GM21723 (cell line): Measurements from ENCODE around the gene AKAP1.

ENCODE experiments used
- ATAC-seq: cut with Tn5 transposase; IDR thresholded peaks from one replicate; pipeline ENCODE4 v1.9.1; 2021; ENCODE audit warnings: mild to moderate bottlenecking, moderate library complexity; ENCODE audit not compliant: unreplicated experiment

AKAP1 gene

DNA sequence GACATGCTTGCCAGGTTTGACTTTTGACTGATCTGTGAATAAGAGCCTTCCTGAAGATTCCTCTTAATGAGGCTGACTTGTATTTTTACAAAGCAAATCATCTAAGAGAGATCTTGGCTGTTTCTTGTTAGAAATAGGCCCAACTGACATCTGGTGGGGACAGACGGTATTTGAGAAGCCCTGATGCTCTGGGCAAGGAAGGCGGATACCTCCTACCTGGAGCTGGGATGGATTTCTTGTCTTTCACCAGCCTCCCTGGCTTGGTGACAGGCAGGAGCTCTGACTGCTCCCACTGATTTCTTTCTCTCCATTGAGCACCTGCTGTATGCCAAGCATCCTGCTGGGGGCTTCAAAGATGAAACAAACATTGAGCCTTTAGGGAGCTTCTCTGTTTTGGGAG is 40.4 kb downstream of the AKAP1 start:
- ATAC-seq = no peak

DNA sequence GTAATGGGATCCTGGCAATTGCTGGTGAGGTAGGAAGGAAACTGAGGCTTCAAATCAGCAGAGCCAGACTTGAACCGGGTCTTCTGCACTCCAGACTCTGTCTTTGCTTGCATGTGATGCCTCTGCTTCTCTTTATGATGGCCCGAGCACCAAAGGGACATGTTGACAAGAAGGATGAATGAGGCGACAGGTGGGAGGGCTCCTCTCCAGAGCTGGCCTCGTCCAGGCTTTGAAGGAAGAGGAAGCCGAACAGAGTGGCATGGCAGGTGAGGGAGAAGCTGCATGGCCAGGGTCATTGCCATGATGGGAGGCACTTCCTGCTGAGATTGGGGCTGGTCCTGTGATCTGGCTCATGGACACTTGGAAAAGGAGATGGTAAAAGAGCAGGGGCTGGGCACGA is 40.8 kb downstream of the AKAP1 start:
- ATAC-seq = no peak

DNA sequence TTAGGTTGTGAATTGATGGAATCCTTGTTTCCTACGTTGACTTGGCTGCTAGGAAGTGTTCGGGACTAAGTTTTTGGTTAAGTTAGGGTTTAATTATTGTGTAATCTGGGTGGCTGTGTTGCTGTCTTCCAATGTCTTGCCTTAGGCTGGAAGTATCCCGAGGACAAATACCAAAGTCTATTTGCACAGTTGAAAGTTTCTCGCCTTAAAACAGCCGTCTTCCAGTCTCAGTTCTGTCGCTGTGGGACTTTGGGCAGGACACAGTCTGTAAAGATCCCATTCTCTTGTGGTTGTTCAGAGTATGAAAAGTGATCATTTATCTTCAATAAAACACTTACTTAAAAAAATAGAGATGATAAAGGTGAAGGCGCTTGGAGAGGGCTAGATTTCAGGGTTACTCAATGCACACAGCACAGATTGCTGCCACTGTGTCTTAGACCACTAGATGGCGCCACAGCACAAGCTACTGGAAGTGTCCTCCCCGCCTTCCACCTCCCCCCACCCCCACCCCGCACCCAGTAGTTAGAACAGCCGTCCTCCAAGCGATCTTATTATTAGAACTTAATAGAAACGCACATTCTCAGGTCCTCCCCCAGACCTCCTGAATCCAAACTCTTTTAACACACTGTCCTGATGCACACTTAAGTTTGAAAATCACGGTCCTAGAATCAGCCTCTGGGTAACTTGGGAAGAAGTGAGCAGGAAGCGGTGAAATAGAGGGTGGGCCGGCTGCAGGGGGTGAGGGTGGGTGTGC is 45.8 kb downstream of the AKAP1 start:
- ATAC-seq = peak; percentile 69

DNA sequence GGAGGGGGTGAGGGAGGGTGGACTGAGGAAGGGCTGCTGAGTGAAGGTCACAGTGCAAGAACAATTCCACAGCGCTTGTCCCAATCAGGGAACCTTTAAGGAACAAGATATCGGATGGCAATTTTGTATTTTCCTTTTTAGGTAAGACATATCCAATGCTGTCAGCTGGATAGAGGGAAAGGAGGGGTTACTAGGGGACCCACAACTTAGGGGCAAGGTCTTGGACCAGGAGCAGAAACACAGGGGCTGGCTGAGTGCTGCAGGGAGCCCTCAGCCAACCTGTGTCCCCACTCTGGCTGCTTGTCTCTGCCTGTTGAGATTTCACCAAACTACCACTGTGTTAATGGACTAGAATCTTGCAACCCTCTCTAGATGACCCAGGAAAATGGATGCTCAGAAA is 47.6 kb downstream of the AKAP1 start:
- no peak for ATAC-seq

DNA sequence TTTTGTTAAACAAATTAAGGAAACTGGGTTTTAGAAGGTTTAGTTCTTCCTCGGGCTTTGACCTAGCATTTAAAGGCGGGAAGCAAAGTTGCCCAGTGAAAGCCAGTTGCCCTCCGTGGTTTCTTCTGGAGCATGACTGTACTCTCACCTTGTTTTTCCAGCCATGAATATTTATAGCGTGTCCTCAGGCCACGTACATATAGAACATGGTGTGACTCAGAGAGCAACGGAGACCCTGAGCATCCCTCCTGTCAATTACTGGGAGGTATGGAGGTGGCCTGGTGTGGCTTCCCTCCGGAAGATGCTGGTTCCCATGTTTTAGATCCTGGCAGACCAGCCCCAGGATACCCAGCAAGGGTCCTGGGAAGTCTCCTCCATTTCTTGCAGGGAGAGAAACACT is 48.4 kb downstream of the AKAP1 start:
- no peak for ATAC-seq

DNA sequence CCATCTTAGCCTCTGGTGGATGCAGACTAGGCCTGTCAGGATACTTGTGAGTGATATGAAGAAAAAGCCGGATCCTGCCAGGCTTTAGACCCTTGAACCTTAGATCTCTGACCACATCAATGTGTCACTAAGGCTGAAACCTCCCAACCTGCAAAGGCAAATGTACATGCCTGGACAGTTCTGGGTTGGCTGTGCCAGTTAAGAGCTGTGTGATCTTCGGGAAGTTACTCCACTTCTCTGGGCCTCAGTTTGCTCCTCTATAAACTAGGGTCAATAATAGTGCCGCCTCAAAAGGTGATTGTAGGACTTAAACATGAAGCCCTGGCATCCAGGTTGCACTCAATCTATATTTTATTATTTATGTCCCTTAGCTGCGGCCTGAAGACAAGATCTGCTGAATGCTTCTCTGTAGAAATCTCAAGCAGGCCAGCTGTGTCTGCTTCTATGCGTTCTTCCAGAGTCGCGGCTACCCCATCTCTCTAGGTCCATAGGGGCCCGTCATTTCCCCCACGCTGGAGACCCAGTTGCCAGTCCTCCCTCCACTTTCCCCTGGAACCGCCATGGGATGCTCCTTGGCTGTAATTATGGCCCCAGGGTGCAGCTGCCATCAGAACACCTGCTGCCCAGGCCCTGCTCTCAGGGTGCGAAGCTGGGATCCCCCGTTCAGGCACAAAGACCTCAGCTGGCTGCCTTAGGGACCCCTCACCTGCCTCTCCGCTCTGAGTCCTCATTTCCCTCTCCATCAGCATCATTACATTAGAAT is 50.2 kb downstream of the AKAP1 start:
- ATAC-seq = no peak

DNA sequence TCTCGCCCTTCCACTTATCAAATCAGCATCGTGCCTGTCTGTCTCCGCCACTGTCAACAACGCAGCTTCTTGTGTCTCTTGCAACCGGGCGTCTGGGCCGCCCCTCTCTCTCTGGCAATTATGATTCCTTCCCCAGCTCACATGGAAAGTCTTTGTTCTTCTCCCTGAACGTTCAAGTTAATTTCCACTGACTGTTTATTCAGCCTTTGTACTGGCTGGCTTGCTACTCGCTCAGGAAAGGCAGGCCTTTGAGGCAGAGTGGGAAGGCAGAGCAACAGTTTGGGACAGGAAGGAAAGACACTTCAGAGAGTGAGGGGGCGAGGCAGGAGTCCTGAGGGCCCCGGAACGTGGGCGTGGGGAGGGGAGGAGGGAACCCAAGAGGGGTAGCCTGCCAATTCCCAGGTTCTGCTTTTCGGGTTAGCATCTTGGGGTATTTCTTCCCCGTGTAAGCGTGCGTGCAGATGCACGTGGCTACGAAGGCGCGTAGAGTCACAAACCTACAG is 50.8 kb downstream of the AKAP1 start:
- ATAC-seq = no peak

DNA sequence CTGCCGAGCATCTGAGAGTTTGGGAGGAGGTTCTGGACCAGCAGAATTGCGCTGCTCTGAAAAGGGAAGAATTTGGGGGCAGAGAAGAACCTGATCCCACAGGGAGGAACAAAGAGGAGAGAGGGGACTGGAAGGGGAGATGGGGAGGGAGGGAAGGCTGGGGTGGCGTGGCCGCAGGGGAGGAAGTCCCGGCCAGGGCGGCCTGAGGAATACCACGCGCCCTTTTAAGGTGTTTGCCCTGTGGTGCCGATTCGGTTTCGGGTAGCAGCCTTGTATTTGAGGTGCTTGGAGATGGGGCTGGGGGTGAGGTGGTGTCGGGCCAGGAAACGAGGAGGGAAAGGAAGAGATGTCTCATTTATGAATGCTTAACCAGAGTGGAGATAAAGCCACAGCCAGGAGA is 51.3 kb downstream of the AKAP1 start:
- no peak for ATAC-seq

DNA sequence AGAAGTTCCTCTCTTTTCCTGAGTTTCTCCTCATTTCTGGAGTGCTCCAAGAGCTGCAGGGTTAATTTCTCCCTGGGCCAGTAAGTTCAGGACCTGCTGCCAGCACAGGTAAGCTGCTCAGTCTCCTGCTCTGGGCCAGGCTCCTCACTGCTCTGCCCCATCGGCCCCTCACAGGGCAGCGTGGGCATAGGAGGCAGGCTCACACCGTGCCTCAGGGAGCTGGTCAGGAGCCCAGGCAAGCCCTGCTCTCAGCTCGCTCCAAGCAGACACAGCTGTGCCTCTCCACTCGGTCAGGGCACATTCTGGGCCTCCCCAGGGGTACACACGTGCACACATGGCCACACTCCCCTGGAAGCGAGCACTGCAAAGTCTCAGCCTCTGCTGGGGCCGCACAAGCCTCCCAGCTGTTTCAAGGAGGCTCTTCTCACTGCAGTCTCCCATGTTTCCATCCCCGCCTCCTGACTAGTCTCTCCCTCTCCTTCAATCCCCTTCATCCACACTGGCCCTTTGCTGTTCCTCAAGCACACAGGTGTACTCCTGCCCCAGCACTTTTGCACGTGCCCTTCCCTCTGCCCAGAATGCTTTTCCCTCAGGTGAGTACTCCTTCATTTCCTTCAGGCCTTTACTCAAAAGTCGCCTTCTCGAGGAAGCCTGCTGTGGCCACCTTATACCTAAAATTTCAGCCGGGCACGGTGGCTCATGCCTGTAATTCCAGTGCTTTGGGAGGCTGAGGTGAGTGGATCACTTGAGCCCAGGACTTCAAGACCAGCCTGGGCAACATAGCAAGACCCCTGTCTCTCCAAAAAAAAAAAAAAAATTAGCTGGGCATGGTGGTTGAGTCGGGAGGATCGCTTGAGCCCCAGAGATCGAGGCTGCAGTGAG is 53.2 kb downstream of the AKAP1 start:
- no peak for ATAC-seq

DNA sequence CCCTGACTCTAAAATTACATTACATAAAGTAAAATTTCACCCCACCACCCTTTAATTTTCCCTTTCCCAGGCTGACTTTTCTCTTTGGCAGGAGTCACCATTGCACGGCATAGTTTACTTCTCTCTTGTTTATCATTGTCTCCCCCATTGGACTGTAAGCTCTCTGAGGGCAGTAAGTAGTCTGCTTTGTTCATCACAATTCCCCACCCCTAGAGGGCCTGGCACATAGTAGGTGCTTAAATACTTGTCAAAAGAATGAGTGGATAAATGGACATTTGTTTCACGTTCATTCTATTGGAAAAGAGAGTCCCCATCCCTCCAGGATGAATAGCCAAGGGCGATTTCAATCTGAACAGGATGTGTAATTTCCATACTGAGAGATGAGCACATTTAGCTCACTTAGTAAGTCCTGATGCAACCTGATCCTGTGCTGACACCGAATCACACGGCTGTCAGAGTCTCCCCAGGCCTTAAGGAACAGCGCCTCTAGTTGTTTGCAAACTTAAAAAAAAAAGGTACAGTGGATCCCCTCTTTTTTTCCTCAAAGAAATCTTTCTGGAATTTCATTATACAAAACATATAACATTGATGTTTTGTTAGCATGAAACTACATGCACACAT is 54.0 kb downstream of the AKAP1 start:
- ATAC-seq = no peak

DNA sequence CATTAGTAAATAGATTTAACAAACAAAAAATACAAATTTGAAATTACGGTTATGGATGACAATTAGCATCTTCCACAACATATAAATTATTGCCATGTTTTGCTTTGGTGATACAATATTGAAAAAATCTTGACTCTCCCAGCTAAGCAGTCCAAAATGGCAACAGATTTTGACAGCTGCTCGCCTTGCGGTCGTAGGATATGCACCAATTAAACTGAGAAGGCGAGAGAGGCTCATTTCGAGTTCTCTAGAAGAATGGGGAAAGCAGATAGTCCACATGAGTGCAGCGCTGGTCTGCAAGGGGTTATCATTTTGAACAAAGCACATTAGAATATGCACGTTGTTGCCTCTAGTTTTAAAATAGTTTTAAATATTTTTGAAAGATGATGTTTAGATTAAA is 55.3 kb downstream of the AKAP1 start:
- no peak for ATAC-seq

DNA sequence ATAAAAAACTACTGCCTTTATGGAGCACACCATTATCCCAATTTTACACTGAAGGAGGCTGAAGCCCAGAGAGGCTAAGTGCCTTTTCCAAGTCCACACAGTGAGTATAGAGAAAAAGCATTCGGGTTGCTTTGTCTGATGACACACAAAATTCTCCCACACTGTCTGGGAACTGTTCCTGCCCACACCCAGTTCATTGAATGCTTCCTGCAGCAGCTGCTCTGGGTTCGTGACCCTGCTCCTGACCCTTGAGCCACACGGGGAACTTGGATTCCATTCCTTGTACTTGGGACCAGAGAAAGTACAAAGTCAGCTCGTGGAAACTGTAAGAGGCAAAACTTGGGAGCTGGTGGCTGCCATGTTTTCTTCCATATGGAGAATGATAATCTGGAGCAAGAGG is 57.9 kb downstream of the AKAP1 start:
- no peak for ATAC-seq

DNA sequence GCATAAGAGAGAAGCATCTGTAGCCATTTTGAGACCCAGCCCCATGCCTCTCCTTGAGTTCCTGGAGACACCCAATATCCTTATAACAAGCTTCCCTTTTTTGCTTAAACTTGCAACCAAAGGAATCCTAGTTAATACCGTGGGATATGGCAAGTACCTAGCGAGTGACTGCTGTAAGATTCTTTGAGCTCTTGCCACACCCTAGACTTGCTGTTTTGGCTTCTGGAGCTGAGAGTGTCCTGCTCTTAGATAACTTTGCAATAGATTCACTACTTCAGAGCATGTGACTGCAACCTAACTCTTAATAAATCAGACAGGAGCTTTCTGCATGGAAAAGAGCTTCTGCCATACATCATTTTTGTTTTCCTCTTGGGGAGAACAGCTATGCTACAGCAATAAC is 58.3 kb downstream of the AKAP1 start:
- ATAC-seq = no peak

DNA sequence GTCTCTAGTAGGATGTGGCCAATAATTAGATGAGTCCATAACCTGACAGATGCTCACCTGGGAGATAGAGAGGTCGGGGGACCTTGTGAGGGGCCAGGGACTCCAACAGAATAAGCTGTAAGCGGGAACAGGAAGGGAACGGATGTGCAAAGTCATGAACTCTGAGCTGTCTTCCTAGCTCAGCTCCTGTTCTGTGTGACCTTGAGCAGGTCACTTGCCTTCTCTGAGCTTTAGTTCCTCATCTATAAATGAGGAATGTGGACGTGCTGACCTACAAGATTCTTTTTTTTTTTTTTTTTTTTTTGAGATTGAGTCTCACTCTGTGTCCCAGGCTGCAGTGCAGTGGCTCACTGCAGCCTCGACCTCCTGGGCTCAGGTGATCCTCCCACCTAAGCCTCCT is 58.9 kb downstream of the AKAP1 start:
- ATAC-seq = no peak

DNA sequence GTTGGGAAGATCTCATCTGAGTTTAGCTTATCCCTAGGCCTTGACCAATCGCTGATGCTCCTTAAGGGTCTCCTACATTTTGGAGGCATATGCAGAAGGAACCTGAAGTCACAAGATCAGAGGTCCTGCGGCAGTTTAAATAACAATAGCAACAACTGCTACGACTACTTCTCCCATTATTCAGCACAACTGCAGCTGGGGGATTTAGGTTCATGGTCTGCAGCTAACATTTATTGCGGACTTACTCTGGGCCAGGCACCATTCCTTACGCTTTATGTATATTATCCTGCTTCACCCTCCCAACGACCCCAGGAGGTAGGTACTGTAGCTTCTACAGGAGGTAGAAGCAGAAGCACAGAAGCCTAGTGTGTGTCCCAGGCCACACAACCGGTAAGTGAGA is 59.5 kb downstream of the AKAP1 start:
- ATAC-seq = no peak

DNA sequence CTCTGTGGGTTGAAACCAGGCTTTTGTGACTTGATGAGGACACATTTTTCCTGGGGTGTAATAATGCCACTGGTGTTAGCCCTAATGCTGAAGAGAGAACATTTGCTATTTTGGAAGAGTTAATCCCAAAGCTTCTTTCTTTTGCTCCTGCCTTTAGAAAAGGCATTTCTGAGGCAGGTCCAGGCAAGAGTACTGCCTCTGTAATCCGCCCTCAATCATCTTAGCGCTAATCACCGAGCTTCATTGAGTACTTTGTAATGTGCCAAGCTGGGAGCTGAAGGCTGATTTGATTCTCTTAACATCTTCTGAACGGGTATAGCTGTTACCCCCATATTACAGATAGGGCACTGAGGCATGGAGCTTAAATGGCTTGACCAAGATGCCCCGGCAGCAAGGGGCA is 60.3 kb downstream of the AKAP1 start:
- no peak for ATAC-seq

DNA sequence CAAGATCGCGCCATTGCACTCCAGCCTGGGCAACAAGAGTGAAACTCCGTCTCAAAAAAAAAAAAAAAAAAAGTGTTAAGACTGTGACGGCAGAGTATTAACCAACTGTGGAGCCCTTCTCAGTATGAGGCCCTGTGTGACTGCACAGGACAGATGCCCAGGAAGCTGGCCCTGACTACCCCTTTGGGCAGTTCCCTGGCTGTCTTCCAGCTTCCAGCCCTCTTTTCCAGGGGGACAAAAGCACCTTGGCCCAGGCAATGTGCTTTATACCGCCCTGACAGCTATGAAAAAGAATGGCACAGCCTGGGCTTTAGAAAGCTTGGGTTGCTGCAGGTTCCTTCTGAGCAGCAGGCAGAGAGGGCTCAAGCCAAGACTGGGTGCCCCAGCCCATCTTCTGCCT is 61.2 kb downstream of the AKAP1 start:
- no peak for ATAC-seq

DNA sequence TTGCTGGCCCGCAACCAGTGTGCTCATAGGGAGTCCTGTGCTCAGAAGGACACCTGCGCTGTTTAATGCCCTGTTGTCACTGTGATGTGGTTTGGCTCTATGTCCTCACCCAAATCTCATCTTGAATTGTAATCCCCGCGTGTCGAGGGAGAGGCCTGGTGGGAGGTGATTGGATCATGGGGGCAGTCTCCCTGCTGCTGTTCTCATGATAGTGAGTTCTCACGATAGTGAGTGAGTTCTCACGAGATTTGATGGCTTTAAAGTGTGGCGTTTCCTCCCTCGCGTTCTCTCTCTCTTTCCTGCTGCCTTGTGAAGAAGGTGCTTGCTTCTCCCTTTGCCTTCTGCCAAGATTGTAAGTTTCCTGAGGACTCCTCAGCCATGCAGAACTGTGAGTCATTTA is 66.8 kb downstream of the AKAP1 start:
- ATAC-seq = no peak

DNA sequence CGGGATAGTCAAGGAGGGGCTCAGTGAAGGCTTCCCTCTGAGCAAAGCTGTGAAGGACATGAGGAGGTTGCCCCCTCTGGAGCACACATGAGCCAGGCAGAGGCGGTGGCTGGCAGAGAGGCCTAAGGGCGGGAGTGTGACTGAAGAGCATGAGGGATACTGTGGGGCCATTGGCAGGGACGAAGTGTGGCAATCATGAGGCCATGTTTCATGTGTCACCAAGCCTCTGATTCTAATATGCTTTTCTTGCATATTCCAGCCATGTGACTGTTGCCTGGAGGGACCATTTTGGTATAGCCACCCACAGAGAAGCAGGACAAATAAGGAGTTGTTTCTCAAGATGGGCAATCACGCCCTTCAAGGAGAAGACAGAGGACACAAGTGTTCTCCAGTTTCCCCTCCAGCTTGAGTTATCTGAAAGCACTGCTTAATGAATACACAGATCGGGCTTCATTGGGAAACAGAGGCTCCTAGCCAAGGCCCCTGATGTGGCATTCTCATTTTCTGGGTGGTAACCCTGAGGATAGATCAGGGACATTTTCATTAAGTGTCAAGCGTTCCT is 68.0 kb downstream of the AKAP1 start:
- no peak for ATAC-seq

DNA sequence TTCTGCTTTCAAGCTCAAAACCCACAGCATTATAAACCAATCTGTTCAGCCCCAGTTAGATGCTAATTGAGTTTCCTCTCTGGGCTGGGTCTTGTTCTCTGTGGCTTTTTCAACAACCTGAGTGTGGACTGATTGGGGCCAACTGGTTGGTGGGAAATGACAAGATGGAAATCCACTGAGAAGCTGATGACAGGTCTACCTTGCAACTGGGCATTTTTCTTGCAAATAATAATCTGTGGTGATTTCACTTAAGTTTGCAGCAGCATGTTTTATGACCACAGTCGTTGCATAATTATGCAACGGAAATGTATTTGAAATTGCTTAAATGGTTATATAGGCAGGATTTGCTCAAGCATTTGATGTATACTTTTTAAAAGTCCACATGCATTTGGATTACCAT is 69.9 kb downstream of the AKAP1 start:
- ATAC-seq = no peak

DNA sequence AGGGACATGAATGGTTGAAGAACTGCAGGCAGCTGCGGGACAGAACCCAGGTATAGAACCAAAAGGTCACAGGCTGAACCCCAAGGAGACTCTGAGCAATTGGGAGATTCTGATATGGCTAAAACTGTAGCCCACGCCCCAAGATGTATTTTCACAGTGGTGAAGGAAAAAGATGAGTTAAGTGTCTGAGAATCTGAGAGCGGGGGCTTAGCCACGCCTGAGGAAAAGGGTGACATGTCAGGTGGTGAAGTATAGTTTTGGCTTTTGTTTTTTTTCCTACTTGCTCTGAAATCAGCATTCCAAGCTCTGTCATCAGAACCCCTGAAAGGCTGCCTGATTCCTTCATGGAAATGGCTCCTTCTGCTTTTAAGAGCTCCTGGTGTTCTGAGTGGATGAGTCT is 73.3 kb downstream of the AKAP1 start:
- no peak for ATAC-seq
